SHP77 (cell line): ENCODE measurements around the gene PLXNB2.
"Not testable (repeated sequence)": the region's sequence is repeated elsewhere in the genome, so short reads cannot be mapped to it uniquely, and the experiment has no call there.

Experiments
- DNase-seq, 2 experiments: peaks; one replicate each; lab custom pipeline; 2025; lab: John Stamatoyannopoulos, UW

PLXNB2 gene

GRCh38 chr22:50281384-50281760, 26.1 kb downstream of the PLXNB2 start:
- DNase-seq: no peak

GRCh38 chr22:50280708-50281383, 26.6 kb downstream of the PLXNB2 start:
- DNase-seq: no peak

GRCh38 chr22:50280022-50280707, 27.3 kb downstream of the PLXNB2 start:
- DNase-seq: no peak

- DNase-seq: no peak
Measured at GRCh38 chr22:50278956-50279619, 28.4 kb downstream of the PLXNB2 start.

GRCh38 chr22:50278461-50278860, 29.0 kb downstream of the PLXNB2 start:
- DNase-seq: no peak

- no peak for DNase-seq
Measured at GRCh38 chr22:50277761-50278160, 29.7 kb downstream of the PLXNB2 start.

GRCh38 chr22:50276143-50276542, 31.3 kb downstream of the PLXNB2 start:
- peak in 1 of 2 experiments; percentile 27 for DNase-seq

GRCh38 chr22:50275181-50276055, 32.0 kb downstream of the PLXNB2 start:
- DNase-seq: no peak

GRCh38 chr22:50274771-50275170, 32.7 kb downstream of the PLXNB2 start:
- no peak for DNase-seq

GRCh38 chr22:50274311-50274710, 33.1 kb downstream of the PLXNB2 start:
- DNase-seq: peak; percentile 42 to 58

GRCh38 chr22:50273781-50274180, 33.7 kb downstream of the PLXNB2 start:
- not testable (repeated sequence) for DNase-seq

- not testable (repeated sequence) for DNase-seq
Measured at GRCh38 chr22:50273352-50273751, 34.1 kb downstream of the PLXNB2 start.

- DNase-seq: peak in 1 of 2 experiments; percentile 7
Measured at GRCh38 chr22:50272044-50272802, 35.2 kb downstream of the PLXNB2 start.

GRCh38 chr22:50271519-50271970, 35.9 kb downstream of the PLXNB2 start:
- peak; percentile 44 to 75 for DNase-seq

- peak in 1 of 2 experiments; percentile 51 for DNase-seq
Measured at GRCh38 chr22:50270666-50271394, 36.6 kb downstream of the PLXNB2 start.

GRCh38 chr22:50269970-50270665, 37.3 kb downstream of the PLXNB2 start, which contains the start of gene MAPK11:
Gene MAPK11, minus strand, starts transcription at chr22:50270380. Its CDS starts 88 bp downstream, at chr22:50270292.
- peak; percentile 52 to 66 for DNase-seq

GRCh38 chr22:50269573-50269969, 37.9 kb downstream of the PLXNB2 start:
- peak in 1 of 2 experiments; percentile 15 for DNase-seq

GRCh38 chr22:50268655-50269113, 38.8 kb downstream of the PLXNB2 start:
- peak in 1 of 2 experiments; percentile 25 for DNase-seq

GRCh38 chr22:50267591-50268390, 39.7 kb downstream of the PLXNB2 start:
- DNase-seq: no peak
